ENCODE measurements around the gene CAMK2B.
A peak's percentile ranks its signal among the peaks of the same experiment; 100 is the strongest.

CAMK2B gene

GRCh38 chr7:44273681-44274622 is 51.4 kb downstream of the CAMK2B start:
- no peak for DNase-seq

DNA sequence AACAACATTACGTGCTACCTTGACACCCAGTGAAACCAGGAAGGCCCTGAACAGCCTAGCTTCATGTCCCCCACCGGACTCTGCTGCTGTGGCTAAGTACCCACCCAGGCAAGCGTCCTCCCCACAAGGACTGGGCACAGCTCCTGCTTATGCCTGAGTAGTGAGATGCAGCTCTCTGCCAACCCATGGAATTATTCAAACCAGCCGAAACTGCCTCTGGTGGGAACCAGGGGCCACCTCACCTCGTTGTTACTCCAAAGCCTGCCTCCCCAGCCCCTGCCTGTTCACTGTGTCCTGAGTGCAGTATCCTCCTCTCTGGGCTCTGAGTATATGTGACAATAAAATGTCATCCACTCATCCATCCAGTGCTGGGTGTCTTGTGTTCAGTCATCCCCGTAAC is 52.4 kb downstream of the CAMK2B start:
- DNase-seq: no peak

- no peak for DNase-seq
Measured at GRCh38 chr7:44272456-44272855, 52.9 kb downstream of the CAMK2B start.

GRCh38 chr7:44269943-44270493 is 55.4 kb downstream of the CAMK2B start:
- DNase-seq: no peak

GRCh38 chr7:44269417-44269816 is 56.0 kb downstream of the CAMK2B start:
- no peak for DNase-seq

DNA sequence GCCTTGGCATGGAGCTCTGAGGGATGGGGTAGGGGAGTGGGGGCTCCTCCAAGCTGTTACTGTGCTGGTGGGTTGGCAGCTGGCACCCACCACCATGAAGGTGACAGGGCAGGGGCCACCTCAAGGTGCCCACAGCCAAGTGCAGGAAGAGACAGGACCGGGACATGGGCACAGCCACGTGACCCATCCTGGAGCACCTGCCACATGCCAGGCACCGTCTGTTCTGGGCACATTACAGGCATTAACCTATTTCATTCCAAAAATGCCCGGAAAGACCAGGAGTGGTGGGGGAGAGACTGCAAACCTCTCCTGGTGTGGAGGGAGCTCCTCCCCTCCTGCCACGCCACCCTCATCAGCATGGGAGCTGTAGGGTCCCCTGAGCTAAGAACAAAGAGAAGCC is 56.7 kb downstream of the CAMK2B start:
- DNase-seq: no peak

DNA sequence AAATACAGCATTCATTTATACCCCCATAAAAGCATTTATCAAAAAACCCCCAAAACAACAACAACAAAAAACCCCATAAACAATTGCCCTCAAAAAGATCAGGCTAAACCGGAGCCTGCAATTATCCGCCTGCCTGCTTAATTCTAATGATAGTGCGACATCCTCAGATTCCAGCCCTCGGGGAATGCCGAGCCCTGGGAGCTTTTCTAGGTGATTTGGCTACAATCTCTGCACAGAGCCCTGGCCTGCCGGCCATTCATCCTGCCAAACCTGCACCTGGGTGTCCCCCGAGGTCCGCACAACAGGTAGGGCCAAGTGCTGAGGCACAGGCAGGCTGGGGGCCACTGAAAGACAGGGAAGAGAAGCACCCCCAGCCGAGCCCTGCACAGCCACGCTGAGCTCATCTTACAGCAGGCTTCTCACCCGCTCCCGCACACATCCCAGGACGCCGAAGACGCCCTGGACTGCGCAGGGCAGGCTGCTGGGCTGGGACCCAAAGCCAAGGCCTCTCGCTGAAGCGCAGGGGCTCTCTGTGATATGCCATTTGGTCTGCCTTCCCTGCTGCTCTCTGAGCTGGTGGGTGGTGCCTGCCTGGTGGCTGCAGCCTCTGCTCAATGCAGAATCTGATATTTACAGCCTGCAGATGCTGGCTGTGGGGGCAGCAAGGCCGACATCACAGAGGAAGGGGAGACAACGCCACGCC is 57.5 kb downstream of the CAMK2B start:
- DNase-seq: no peak

DNA sequence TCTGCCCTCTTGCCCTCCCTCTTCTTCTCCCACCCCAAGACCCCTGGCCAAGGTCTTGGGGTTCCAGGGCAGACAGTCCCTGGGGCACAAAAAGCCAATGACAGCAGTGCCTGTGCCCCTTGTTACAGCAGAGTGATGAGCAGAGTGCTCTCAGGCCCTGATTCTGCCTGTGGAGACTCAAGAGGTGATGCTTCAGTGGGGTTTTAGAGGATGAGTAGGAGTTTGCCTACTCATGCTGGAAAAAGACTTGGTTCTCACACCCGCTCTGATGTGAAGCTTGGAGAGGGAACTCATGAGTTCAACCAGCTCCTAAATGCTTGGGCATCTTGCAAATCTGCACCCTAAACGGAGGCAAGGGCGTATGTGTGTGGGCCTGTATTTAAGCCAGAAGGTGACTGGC is 58.2 kb downstream of the CAMK2B start:
- no peak for DNase-seq

- DNase-seq: no peak
Measured at GRCh38 chr7:44266526-44266925, 58.9 kb downstream of the CAMK2B start.

- no peak for DNase-seq
Measured at GRCh38 chr7:44265728-44266127, 59.7 kb downstream of the CAMK2B start.

- DNase-seq: no peak
Measured at GRCh38 chr7:44264221-44264931, 61.0 kb downstream of the CAMK2B start.

GRCh38 chr7:44263326-44264082 is 61.9 kb downstream of the CAMK2B start:
- DNase-seq: no peak

DNA sequence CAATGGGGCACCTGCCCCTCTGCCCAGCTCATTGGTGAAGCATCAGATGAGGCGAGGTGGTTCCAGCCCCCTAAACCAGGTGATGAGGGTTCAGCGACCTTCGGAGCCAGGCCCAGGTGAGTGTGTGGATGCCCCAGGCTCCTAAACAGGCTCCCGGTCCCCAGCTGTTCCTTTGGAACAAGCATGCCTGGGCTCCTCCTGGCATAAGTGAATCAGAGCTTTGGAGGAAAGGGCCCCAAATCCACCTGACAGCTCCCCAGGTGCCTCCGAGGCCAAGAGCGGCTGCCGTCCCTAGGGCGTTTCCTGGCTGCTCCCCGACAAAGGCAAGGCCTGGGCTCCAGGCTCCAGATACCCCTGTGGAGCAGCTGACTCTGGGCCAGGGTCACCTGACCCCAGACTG is 63.4 kb downstream of the CAMK2B start:
- no peak for DNase-seq

- no peak for DNase-seq
Measured at GRCh38 chr7:44261240-44261639, 64.2 kb downstream of the CAMK2B start.

GRCh38 chr7:44259547-44260457 is 65.6 kb downstream of the CAMK2B start:
- DNase-seq: peak; percentile 58

DNA sequence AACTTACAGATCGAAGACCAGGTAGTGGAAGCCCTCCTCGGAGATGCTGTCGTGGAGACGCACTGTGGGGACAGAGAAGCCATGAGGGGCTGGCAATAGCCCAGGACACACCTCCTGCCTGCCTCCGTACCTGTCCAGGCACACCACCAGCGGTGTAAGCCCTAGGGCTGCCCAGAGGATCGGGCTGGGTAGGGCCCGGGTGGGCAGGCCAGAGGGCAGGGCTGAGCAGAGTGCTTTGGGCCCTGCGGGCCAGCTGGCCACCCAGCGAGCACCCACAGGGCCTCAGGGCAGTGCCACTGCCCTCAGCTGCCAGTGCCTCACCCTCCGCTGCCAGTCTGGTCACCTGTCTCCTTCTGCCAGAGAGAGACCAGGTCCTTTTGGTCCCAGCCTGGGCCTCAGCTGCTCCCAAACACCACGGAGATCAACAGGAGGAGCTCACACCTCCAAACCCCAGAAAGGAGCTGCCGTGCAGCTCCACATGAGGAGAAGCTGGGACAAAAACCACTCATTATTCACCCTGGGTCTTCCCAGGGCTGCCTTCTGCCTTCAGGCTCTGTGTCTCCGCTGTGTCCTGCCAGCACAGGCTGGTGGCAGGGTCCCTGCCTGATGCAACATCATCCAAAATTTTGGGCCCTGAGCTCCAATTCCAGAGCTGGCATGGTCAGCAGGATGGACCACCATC is 66.4 kb downstream of the CAMK2B start:
- no peak for DNase-seq

DNA sequence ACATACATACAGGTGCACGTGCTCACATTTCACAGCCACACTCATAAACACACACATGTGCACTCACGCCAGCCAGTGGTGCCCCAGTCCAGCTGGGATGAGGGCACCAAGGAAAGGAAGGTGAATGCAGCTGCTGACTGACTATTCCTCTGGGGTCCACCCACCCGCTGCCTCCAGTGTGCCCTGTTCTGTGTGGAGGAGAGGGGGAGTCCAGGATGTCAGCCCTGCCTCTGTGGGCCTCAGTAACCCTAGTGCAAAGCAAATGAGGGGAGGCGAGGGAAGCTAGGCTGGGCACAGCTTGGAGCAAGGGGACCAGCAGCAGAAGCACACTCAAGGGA is 67.0 kb downstream of the CAMK2B start:
- DNase-seq: no peak

DNA sequence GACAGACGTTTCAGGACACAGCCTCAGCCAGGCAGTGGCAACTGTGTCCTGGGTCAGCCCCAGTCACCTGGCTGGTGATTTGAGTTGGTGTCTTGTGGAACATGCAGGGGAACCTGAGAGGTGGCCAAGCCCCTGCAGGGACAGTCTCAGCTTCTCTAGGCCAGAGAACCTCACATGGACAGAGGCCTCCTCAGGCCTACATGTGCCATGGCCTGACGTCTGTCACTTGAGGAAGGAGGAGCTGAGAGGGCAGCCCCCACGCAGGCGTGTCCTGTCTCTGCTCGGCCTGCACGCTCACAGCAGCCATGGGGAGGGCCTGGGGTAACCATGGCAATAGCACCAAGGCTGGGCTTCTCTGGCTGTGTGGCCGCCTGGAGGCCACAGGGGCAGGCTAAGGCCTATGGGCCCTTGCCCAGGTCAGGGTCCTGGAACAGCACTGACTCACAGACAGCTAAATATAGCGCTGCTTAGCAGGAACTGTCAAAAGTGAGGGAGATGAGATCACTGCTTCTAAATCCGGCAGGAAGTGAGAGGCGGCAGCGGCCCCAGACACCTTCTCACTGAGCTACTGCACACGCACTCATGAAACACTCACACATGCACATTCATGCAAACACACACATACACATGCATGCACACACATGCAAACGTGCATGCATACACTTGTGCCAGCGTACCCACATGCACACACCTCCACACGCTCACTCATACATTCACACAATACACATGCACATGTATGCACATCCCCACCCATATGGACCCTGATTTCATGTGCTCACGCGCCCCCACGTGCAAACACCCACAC is 67.6 kb downstream of the CAMK2B start:
- peak; percentile 86 for DNase-seq

DNA sequence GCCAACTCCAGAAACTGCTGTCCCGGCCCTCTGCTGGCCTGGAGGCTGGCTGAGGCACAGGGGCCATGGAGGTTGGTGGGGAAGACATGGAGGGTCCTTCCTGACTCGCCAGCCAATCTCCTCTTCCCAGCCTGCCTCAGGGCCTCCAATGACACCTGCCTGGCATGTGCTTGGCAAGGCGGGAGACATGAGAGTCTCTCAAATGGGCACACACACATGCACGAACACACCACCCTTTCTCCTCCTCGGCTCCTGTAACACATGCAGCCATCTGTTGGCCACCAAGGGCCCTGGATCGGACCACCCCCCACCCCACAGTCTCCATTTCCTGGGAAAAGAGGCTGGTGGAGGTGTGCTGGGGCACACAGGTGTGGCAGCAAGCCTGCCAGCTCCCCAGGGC is 68.2 kb downstream of the CAMK2B start:
- DNase-seq: no peak

DNA sequence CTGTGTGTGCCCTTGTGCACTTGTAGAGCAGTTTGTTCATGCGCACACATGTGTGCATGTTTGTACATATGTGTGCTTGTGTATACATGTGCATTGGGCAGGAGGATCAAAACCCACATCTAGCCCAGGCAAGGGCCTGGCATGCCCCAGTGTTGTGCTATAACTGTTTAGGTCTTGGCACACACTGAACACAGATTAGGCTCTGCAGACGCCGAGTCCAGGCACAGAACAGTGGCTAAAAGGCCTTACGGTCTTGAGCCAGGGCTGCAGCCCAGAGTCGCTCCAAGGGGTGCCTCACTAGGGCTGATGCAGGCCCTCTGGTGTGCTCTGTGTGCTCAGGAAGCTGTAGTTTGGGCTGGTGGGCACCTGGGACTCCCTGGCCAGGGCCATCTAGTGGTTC is 68.9 kb downstream of the CAMK2B start:
- no peak for DNase-seq

Data from femur (tissue), 1 donor.